HG03064 (cell line): ENCODE measurements around the gene NYAP2.

Source experiments
- ATAC-seq: cut with Tn5 transposase; IDR thresholded peaks from one replicate; pipeline ENCODE4 v1.9.1; 2021; ENCODE audit warnings: low read depth; ENCODE audit not compliant: unreplicated experiment

The NYAP2 gene

DNA sequence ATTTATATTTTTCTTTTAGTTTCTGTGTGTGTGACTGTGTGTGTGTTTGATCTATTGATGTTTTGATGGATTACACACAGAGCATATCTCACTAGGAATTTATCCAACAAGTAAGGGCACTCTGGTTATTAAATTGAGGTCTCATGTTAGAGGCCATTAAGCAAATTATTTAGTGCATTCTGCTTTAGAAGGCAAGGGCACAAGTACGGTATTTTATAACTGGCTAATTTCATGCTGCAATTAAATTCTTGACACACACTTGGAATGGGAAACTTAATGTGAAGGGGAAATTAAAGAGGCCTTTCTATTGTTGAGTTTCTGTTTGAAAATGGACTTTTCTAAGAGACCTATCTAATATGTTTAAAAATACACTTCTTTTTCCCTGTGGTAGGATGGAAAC, 25.8 kb downstream of the NYAP2 start:
- ATAC-seq: no peak

DNA sequence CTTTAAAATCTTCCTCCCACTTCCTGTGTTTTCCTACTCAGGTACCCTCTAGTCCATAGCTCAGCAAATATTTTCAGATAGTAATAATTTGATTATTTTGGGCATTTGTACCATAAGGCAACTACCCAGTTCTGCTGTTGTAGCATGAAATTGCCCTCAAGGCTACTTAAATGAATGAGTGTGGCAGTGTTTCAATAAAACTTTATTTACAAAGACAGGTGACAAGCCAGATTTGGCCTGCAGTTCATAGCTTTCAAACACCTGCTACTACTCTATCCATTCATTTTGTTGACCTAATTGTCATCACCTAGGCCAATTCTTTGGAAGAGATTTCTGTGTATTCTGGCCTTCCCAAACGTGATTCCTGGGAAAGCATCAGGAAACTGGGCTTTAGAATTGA, 28.9 kb downstream of the NYAP2 start:
- no peak for ATAC-seq

DNA sequence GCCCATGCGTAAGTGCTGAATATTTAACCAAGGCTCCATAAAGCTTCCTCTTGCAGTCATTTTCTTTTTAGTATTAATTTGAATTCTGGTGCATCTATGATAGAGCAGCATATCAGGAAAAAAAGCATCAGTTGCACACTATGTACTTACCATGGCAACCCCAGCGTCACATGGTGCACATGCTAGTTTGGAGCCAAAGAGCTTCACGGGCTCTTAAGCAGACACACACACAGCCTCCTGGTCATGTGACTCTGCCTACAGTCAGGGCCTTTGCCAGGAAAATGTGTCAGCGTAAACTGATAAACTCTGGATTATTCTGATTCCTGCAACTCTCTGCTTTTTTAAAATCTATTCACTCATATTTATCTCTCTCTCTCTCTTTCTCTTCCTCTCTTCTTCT, 30.2 kb downstream of the NYAP2 start:
- no peak for ATAC-seq

DNA sequence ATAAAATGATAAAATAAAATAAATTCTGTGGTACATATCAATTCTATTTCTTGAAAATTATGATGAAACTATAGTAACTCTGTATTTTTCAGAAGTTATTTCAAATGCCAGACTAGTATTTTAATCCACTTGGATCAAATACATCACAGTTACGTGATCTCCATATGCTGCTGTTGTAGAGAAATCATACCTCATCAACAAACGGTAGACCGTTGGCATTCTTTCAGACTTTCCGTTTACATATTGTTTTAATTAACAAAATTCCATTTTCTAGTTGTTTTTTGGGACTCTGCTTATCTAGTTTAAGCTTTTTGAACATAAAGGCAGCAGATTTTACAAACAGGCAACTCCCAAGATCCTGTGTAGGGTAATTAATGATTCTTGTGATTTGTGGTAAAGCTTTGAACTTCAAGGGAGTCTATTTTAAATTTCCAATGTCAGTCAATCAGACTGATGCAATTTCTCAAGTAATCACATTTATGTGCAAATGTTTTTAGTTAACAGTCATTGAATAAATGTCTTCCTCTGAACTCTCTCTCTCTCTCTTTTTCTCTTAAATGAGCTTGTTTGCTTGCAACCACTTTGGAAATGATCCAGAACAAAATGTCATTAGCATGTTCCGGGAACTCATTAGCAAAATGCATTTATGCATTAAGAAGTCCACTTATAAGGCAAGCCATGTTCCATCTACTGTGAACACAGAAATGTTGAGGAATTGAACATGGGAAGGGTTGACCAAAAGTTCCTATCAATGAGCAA, 31.8 kb downstream of the NYAP2 start:
- ATAC-seq: no peak

DNA sequence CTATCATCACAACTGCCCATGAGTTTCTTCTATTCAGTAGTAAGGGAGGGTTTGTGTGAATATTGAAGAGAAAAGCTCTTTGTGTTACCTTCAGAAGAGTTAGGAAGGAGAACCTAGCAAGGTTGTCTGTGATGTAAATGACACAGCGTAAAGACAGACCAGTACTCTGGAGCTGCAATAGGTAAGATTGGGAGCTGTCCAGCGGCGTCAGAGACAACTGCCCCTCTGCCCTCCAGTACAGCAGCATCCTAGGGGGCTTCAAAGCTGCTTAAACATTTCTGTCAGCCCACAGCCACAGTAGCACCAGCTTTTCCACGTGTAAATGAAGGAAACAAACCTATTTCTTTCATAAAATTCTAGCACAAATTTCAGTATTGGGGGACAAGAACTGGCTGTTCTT, 34.5 kb downstream of the NYAP2 start:
- no peak for ATAC-seq

DNA sequence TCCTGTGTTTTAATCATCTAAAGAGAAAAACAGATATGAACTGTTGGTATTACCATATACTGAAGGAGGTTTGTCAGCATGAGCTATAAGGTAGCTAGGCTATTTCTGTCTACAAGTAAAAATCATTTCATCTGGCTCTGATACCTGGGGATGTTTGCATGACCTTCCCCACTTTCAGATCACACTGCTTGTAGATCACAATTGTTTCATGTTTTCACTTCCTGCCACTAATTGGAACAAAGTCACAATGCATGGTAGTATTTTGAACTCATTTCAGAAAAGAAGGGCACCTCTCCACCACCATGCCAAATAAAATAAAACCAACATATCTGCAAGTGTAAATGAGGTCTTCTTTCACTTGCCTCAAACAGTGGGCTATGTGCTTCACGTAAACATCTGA, 37.8 kb downstream of the NYAP2 start:
- no peak for ATAC-seq

DNA sequence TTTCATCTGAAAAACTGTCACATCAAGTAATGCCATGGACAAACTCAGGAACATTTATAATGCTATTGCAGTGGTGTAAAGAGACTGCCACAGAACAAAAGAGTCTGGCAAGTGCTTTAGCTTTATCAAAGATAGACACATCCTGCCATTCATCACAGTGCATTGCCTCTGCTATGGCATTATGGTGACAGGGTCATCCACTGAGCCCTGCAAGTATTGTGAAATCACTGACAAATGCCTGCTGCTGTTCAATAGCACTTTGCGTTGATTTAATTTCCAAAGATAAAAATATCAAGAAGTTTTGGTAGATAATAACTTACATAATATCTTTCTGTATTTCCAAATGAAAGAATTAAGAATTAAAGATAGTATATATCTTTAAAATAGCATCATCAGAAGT, 38.7 kb downstream of the NYAP2 start:
- no peak for ATAC-seq

DNA sequence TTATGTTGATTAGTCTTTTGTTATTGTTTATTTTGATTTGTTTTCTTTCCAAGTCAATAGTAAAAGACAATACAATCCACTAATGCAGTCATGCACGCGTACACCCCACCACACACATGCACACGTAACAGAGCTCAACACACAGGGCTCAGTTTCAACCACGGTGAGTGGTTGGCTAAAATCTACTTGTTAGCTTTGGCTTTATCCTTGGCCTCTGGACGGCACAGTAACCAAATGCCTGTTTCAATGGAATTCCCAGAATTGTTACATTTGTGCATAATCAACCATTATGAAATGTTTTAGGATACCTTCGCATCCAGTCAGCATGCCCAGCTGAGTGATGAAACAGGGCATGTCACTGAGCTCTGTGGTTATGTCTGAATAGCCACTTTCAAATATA, 53.2 kb downstream of the NYAP2 start:
- ATAC-seq: no peak

DNA sequence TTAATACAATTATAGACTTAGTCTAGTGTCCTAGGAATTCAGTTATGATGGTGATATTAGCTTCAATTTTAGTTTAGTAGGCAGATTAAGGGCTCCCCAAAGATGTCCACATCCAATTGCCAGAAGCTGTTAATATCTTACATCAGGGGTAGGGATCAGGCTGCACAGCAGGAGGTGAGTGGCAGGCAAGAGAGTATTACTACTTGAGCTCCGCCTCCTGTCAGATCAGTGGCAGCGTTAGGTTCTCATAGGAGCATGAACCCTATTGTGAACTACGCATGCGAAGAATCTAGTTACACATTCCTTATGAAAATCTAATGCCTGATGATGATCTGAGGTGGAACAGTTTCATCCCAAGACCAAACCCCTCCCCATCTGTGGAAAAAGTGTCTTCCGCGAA, 54.9 kb downstream of the NYAP2 start:
- no peak for ATAC-seq

DNA sequence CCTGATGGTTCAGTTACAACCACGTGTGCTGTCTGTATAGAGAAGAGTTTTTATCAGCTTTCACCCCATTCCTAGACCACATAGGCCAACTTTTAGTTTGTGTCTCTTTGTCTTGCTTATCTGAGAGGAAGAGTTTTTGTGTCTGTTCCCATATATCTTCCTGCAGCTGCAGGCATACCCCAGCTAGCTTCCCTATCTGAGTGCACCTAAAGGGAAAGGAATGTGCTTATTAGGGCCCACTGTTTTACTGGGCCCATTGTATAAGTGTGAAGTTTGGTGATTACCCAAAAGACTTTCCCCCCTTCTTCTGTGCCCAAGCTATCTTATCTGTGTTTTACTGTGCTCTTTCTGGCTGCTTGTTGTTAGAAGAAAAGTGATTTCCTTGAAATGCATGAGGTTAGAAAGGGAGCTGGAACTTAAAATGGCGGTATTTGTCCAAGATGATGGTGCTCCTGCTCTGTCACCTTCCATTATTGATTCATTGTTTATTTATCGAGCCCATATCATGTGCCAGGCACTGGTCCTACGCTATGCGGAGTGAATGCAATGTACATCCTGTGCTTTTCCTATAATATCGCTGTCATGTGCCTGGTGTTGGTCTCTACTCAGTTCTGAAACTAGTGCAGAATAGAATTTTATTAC, 57.2 kb downstream of the NYAP2 start:
- ATAC-seq: no peak

DNA sequence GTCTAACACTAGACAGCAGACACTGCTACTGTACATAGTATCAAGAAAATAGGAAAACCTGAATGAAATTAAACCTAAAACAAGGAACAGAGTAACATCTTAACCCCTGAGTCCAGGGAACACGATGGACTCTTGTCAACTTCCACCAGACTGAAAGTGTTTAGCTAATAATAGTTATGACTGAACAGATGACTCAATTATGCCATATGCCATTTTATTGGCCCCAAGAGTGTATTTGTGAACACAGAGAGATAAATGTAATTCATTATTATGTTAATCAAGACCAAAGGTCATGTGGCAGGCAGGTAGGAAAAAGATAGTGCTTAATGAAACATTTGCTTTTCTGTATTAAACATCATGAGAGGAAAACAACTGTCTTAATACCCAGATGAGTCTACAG, 58.0 kb downstream of the NYAP2 start:
- ATAC-seq: no peak

DNA sequence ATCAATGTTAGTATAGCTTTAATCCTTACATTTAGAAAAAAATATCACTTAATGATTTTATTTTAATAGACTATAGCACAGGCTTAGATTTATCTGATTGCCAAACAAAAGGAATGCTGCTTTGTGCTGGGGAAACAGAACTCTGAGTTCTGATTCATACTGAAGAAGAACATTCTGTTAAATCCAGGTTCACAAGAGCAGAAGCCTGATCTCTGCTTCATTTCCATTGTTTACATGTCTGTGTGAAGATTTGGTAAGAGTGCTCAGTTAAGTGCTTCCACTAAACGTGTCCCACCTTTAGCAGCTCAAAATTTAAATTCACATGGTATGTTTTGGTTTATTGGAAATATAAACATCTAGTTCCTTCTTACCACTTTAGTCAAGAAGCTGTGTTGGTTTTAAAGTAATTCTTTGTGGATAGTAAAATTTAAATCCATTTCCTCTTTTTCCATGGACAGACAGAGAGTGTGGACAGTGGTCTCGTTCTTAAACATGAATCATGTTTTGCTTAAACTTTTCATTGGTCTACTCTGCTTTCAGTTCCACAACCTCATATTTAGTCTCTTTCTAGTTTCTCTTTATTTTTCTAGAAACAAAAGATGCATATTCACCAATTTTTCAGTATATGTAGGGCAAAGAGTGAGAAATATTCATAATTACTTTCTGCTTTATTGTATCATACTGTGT, 59.1 kb downstream of the NYAP2 start:
- no peak for ATAC-seq

DNA sequence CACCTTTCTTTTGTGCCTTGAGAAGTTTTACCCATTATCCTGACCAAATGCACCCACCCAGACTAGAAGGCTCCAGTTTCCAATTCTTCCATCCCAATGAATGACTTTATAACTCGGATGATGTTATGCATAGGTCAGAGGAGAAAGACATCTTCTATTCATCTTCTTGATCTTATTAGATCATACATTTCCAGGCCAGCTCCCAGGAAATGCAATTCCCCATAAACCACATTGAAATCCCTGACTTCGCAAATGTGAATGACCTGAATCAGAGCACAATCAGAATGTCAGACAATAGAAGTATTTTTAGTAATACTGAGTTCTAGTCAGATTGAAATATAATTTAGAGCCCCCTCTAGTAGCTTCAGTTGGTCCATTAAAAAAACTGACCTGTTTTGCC, 62.9 kb downstream of the NYAP2 start:
- no peak for ATAC-seq

DNA sequence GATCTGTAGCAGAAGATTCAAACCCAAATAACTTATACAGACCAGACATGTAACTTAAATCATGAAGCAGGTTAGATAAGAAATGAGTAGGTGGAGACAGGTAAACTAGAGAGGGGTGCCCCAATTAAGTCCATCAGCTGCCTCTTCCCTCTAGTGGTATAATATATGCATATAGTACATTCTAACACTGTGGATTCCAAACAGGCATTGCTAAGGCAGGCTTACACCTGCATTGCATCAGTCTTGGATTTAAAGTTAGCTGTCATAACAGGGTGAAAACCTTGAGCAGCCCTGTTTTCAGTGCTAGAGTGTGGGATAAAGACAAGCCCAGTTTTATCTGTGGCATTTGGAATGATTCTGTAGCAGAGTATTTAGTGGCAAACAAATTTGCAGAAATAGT, 63.4 kb downstream of the NYAP2 start:
- ATAC-seq: no peak

DNA sequence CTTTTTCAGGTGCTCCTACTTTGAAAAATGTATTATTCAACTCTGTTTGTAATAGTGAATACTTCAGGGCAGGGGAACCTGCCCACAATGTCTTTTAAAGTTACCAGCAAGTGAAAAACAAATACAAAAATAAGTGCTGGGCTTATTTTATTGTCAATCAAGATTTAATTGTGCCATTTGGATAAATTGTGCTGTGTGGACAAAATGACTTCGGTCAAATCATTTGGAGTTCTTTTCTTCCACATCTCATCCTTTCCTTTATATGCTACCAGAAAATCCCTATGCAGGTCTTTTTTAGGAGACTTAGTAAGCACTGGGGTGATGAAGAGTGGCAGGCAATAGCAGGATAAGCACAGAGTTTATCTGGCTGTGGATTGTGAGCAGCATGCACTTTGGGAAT, 63.9 kb downstream of the NYAP2 start:
- ATAC-seq: no peak

DNA sequence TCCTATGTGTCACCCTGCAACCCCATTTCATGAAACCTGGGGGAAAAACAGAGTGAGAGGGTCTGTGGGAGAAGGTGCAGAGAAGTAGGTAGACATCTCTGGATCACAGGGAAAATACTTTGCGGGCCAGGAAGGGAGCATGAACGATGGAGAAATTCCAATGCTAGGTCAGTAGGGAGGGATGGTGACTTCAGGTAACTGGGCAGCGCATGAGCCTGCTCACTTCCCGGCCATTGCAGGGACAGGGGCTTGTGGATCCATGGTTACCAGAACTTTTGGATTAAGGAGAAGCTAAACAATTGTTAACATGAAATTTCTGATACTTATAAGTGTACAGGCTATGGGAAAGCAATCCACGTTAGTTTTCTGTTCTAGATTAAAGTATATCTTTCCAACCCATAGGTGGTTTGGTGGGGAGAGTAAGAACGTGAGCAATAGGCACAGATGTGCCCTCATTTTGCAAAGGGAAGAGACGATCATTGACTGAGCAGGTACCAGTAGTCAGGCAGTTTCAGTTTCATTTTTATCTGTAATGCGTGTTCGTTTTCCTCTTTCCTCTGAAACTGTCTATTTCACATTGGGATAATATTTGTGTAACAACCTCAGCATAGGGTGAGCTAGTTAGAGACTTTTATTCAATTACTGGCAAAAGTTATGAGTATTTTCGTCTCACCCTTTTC, 65.0 kb downstream of the NYAP2 start:
- no peak for ATAC-seq

DNA sequence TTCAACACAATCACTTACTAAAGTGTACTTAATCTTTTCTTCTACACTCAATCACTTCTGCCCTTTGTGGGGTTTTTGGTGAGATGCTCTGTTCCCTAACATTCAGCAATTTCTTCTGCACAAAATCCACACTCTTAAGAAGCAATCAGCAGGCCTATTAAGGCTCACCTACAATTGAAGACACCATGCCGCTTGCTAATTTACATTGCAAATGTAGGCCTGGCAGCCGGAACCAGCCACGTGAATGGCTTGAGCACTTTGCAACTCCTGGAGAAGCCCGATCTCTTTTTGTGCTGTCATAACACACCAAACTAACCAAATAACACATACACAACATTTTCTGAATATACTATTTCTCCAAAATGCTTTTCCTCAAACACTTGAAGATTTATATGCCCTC, 66.3 kb downstream of the NYAP2 start:
- no peak for ATAC-seq

DNA sequence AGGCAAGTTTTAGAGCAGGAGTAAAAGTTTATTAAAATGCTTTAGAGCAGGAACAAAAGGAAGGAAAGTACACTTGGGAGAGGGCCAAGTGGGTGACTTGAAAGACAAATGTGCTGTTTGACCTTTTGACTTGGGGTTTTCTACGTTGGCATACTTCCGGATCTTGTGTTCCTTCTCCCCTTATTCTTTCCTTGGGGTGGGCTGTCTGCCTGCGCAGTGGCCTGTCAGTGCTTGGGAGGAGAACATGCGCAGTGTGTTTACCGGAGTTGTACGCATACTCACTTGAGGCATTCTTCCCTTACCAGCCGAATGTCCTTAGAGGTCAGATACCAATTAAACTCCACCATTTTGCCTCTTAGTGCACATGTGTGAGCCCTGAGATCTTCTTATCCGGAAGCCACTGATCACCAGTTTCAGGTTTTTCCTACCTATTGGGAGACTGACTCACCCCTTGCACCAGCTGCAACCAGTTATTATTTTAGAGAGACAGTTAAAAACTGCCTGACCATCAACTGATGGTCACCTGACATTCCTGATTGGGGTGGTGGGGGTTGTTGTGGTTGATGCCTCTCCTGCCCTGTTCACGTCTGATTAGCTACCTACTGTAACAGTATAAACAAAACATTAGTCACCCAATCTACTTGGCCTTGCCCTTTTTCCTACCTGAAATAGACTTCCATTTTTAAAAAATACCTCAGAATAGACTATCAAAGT, 67.5 kb downstream of the NYAP2 start:
- ATAC-seq: no peak

DNA sequence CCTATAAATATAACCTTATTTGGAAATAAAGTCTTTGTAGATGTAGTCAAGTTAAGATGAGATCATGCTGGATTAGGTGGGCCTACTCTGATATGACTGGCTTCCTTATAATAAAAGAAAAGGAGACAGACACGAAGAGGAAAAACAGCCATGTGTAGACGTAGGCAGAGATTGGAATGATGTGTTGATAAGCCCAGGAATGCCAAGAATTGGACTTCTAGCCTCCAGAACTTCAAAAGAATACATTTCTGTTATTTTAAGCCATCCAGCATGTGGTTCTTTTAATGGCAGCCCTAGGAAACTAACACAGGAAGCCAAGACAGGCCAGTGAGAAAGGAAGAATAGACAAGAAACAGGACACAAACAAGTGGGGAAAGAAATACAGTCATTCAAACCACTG, 68.6 kb downstream of the NYAP2 start:
- ATAC-seq: no peak

DNA sequence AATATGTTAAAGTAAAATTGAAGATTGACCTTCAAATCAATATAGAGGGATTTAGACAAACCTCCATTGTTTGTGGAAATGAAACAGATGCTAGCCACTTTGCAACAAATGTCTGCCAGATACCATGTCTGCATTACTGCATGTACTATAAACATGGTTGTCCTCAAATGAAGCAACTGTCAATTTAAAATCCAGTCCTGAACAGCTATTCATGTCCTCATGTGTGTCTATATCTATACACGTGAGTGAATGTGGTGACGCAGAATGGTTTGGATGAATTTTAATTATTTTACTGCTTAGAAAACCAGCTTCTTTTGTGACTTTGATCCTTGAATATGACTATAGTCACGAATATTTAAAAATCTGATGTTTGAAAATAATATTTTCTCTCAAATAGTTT, 71.5 kb downstream of the NYAP2 start:
- ATAC-seq: no peak

DNA sequence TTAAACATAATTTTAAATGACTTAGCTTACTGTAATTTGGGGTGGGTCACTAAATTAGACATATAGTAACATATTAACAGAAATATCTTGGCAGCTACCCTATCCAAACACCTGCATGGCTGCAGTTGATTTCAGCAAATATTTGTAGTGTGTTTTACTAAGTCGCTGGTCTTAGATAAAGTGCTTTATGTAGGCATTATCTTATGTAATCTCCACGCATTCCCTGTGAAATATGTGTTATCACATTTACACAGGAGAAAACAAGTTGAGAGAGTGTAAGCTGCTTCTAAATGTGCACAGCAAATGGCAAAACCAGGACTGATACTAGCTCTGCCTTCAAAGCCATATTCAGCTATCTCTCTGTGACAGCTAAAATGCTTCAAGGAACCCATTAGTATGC, 72.0 kb downstream of the NYAP2 start:
- ATAC-seq: no peak
